Natural killer cell (primary cell): ENCODE results near the gene KIAA1958. TPM values are rescaled to one million over a fixed set of nuclear protein-coding genes. Genes with fewer than 3 reads are reported as not detected.

Experiments
- ATAC-seq, 3 donors: fragments of 150-1000 bp in 2 of 3; fragments of 200-7000 bp in 1 of 3; cut with Tn5 transposase; 1 replicate in 1 of 3; 2 replicates in 2 of 3; pipeline ENCODE4 v1.10.0; 2021; ENCODE audit warnings: mild to moderate bottlenecking in 2 of 3, moderate library complexity in 2 of 3
- DNase-seq, 2 donors: peaks; one replicate each; pipeline versions ENCODE4 v3.0.0 to v3.0.0-alpha.2; 2013 to 2021; ENCODE audit warnings: mixed read lengths in 1 of 2
- H3K27ac ChIP-seq: one replicate; pipeline ENCODE4 v1.5.1; 2013; ENCODE audit warnings: mild to moderate bottlenecking, low read length
- H3K27me3 ChIP-seq: one replicate; pipeline ENCODE4 v1.6.1; 2013; ENCODE audit warnings: low read length; ENCODE audit not compliant: control insufficient read depth, insufficient read depth
- H3K36me3 ChIP-seq: one replicate; pipeline ENCODE4 v1.6.1; 2013; ENCODE audit warnings: low read length; ENCODE audit not compliant: control insufficient read depth, insufficient read depth
- H3K4me1 ChIP-seq: one replicate; pipeline ENCODE4 v1.6.1; 2013; ENCODE audit warnings: low read length; ENCODE audit not compliant: control insufficient read depth, insufficient read depth
- H3K4me3 ChIP-seq: one replicate; pipeline ENCODE4 v1.5.1; 2013; ENCODE audit warnings: low read length
- H3K9me3 ChIP-seq: one replicate; pipeline ENCODE4 v1.6.1; 2013; ENCODE audit warnings: low read length; ENCODE audit not compliant: control insufficient read depth, insufficient read depth
- H3K27ac Mint-ChIP-seq, 2 donors: one replicate each; pipeline ENCODE4 v1.8.0; 2022; ENCODE audit warnings: mild to moderate bottlenecking in 2 of 2, mixed read lengths in 2 of 2, moderate library complexity in 1 of 2
- H3K27me3 Mint-ChIP-seq, 2 donors: one replicate each; pipeline ENCODE4 v1.8.0; 2022; ENCODE audit warnings: low read depth in 2 of 2, mixed read lengths in 2 of 2
- H3K36me3 Mint-ChIP-seq: one replicate; pipeline ENCODE4 v1.8.0; 2022; ENCODE audit warnings: mixed read lengths
- H3K4me1 Mint-ChIP-seq, 2 donors: one replicate each; pipeline ENCODE4 v1.8.0; 2022; ENCODE audit warnings: mixed read lengths in 2 of 2
- H3K4me3 Mint-ChIP-seq: one replicate; pipeline ENCODE4 v1.8.0; 2022; ENCODE audit warnings: mild to moderate bottlenecking, moderate library complexity, mixed read lengths
- H3K9me3 Mint-ChIP-seq, 2 donors: one replicate each; pipeline ENCODE4 v1.8.0; 2022; ENCODE audit warnings: mixed read lengths in 2 of 2
- CTCF ChIP-seq: fragments of 200-600 bp; IDR thresholded peaks from one replicate; pipeline ENCODE4 v1.8.0; 2022; ENCODE audit warnings: antibody characterized with exemption
- whole genome bisulfite sequencing: methylation state at CpG from one replicate; pipeline ENCODE4 v1.1.7; 2013; ENCODE audit warnings: missing lambda C conversion rate; ENCODE audit not compliant: insufficient coverage; 5-methylcytosine and 5-hydroxymethylcytosine counted together
- intact Hi-C: fragments of 100-400 bp; cut with micrococcal nuclease; formaldehyde crosslinking; loops from one replicate; pipeline ENCODE4 v1.14.2; 2022
- total RNA-seq, 4 donors: library from RNA; stranded (reverse); fragments of 120-200 nt in 1 of 4; gene quantifications; one replicate each; pipeline versions ENCODE4 v1.2.3 to v1.2.4, GENCODE V29; 2013 to 2022

Gene KIAA1958
- total RNA-seq, 3 donors from 2014 or later (not counting 1 experiment from before 2014, with no cell fraction given): 5.4 to 6.1 (median 5.5) TPM

GRCh38 chr9:112505086-112505485 lies 18.5 kb downstream of the KIAA1958 start:
- Mint-ChIP-seq H3K27me3 (no peaks in the 10 kb centered on the region), H3K36me3 (no peaks in the 10 kb centered on the region), H3K4me1 (no peaks in the 10 kb centered on the region), H3K4me3 (no peak overlapping the region), H3K27ac (no peak overlapping the region), H3K9me3 (no peaks in the 10 kb centered on the region)
- Histone ChIP-seq H3K27ac (no peak overlapping the region), H3K27me3 (no peaks in the 10 kb centered on the region), H3K4me3 (no peak overlapping the region), H3K36me3 (no peaks in the 10 kb centered on the region), H3K9me3 (no peaks in the 10 kb centered on the region), H3K4me1 (no peaks in the 10 kb centered on the region)
- no peak for ATAC-seq
- intact Hi-C loops: no loop called here
- DNase-seq: no peak
- 92% methylated on average over 4 of the region's 4 CpGs for WGBS
- no peak for TF ChIP-seq CTCF

GRCh38 chr9:112505607-112506006 lies 19.0 kb downstream of the KIAA1958 start:
- no peaks in the 10 kb centered on the region for H3K9me3 Mint-ChIP-seq
- Histone ChIP-seq H3K9me3 (no peaks in the 10 kb centered on the region), H3K27me3 (no peaks in the 10 kb centered on the region), H3K27ac (no peak overlapping the region), H3K4me1 (no peaks in the 10 kb centered on the region), H3K4me3 (no peak overlapping the region), H3K36me3 (no peaks in the 10 kb centered on the region)
- H3K27me3 Mint-ChIP-seq: no peaks in the 10 kb centered on the region
- 95% methylated on average over 4 of the region's 4 CpGs for WGBS
- DNase-seq (no peak), ATAC-seq (no peak)
- H3K27ac Mint-ChIP-seq: no peak overlapping the region
- H3K36me3 Mint-ChIP-seq: no peaks in the 10 kb centered on the region
- H3K4me1 Mint-ChIP-seq: no peaks in the 10 kb centered on the region
- no peak for TF ChIP-seq CTCF
- intact Hi-C loops: no loop called here
- H3K4me3 Mint-ChIP-seq: no peak overlapping the region

- 97% methylated on average over 2 of the region's 2 CpGs for WGBS
- Histone ChIP-seq H3K9me3 (no peaks in the 10 kb centered on the region), H3K27me3 (no peaks in the 10 kb centered on the region), H3K4me1 (no peaks in the 10 kb centered on the region), H3K27ac (no peak overlapping the region), H3K36me3 (no peaks in the 10 kb centered on the region), H3K4me3 (no peak overlapping the region)
- Mint-ChIP-seq H3K4me1 (no peaks in the 10 kb centered on the region), H3K4me3 (no peak overlapping the region), H3K36me3 (no peaks in the 10 kb centered on the region), H3K9me3 (no peaks in the 10 kb centered on the region), H3K27me3 (no peaks in the 10 kb centered on the region), H3K27ac (no peak overlapping the region)
- ATAC-seq (no peak), DNase-seq (no peak)
- intact Hi-C loops: no loop called here
- TF ChIP-seq CTCF: no peak
Observed at GRCh38 chr9:112506571-112506970, 19.9 kb downstream of the KIAA1958 start.

GRCh38 chr9:112507001-112507680 lies 20.5 kb downstream of the KIAA1958 start:
- Mint-ChIP-seq H3K9me3 (no peaks in the 10 kb centered on the region), H3K36me3 (no peaks in the 10 kb centered on the region), H3K27ac (no peak overlapping the region), H3K4me1 (no peaks in the 10 kb centered on the region), H3K4me3 (no peak overlapping the region), H3K27me3 (no peaks in the 10 kb centered on the region)
- WGBS: 100% methylated on average over 1 of the region's 2 CpGs
- Histone ChIP-seq H3K4me3 (no peak overlapping the region), H3K36me3 (no peaks in the 10 kb centered on the region), H3K27ac (no peak overlapping the region), H3K27me3 (no peaks in the 10 kb centered on the region), H3K9me3 (no peaks in the 10 kb centered on the region), H3K4me1 (no peaks in the 10 kb centered on the region)
- DNase-seq (no peak), ATAC-seq (no peak)
- no peak for TF ChIP-seq CTCF
- intact Hi-C loops: no loop called here
